Left ventricle myocardium inferior (tissue), 1 donor: Measurements from ENCODE around the gene MYO5B. TPM values are rescaled to one million over a fixed set of nuclear protein-coding genes. Genes with fewer than 3 reads are reported as not detected.

Source experiments
- DNase-seq: peaks from one replicate; pipeline ENCODE4 v3.0.0-alpha.2; 2020
- H3K27ac ChIP-seq: fragments of 200-600 bp; replicated peaks from 2 replicates; pipeline ENCODE4 v1.8.0; 2021
- H3K27me3 ChIP-seq: fragments of 200-600 bp; 2 replicates; pipeline ENCODE4 v1.8.0; 2021; ENCODE audit warnings: low read depth
- H3K36me3 ChIP-seq: fragments of 200-600 bp; 2 replicates; pipeline ENCODE4 v1.8.0; 2021
- H3K4me1 ChIP-seq: fragments of 200-600 bp; 2 replicates; pipeline ENCODE4 v1.8.0; 2021
- H3K4me3 ChIP-seq: fragments of 200-600 bp; 2 replicates; pipeline ENCODE4 v1.8.0; 2021; ENCODE audit warnings: mild to moderate bottlenecking, moderate library complexity
- H3K9me3 ChIP-seq: fragments of 200-600 bp; replicated peaks from 2 replicates; pipeline ENCODE4 v1.8.0; 2021
- intact Hi-C: fragments of 100-400 bp; cut with micrococcal nuclease; formaldehyde crosslinking; loops from one replicate; pipeline ENCODE4 v1.11.0; 2022
- total RNA-seq: library from RNA; stranded (reverse); fragmentation: NEBNext Ultra II Directional; extraction: Animal tissue kit (Norgen Biotek cat#: 25700); gene quantifications from one replicate; pipeline ENCODE4 v1.2.1, GENCODE V29; 2021
- TF ChIP-seq, protein P1 (sequence below): fragments of 200-600 bp; IDR thresholded peaks from 2 replicates; pipeline ENCODE4 v1.8.0; 2021; ENCODE audit warnings: antibody characterized with exemption, mild to moderate bottlenecking, borderline replicate concordance
- donor health status: DM: no; HTN: yes; CAD: no; lungs with severe emphysema.

MYO5B gene
- total RNA-seq, 1 donor from 2014 or later = 0.44 TPM

DNA sequence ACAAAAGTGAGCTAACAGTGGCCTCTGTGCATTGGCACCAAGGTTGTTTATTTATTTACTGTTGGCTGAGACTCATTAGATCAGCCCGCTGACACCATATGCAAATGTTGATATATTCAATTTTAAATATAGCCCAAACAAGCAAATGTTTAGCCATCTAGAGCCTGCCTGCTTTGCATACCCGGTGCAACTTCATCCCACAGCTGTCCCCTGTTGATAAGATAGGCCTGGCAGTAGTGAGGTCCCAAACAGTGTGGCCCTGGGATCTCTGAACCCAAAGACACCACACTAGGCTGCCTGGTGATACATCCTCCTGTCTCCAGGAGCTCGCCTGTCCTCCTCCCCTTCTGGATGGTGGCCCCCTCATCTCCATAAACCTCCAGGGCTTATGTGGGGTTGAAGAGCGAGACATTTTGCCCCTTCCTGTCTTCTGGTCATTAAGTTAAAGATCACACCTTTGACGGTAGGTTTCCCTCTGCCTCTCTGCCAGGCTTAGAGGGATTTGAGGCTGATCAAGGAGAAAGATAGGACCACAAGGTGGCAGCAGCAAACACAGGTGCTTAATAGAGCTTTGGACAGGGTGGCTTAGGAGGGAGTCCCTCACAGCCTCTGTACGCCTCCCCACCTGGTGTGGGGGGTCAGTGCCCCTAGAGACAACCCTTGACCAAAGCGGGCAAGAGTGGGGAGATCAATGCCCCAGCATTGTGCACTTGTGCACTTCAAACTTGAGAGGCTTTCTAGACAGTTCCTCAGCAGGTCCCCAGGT lies 23.7 kb upstream of the MYO5B start:
- peaks cover 20% of the 10 kb centered on the region for H3K9me3 ChIP-seq
- TF ChIP-seq, protein P1, sequence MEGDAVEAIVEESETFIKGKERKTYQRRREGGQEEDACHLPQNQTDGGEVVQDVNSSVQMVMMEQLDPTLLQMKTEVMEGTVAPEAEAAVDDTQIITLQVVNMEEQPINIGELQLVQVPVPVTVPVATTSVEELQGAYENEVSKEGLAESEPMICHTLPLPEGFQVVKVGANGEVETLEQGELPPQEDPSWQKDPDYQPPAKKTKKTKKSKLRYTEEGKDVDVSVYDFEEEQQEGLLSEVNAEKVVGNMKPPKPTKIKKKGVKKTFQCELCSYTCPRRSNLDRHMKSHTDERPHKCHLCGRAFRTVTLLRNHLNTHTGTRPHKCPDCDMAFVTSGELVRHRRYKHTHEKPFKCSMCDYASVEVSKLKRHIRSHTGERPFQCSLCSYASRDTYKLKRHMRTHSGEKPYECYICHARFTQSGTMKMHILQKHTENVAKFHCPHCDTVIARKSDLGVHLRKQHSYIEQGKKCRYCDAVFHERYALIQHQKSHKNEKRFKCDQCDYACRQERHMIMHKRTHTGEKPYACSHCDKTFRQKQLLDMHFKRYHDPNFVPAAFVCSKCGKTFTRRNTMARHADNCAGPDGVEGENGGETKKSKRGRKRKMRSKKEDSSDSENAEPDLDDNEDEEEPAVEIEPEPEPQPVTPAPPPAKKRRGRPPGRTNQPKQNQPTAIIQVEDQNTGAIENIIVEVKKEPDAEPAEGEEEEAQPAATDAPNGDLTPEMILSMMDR = peak; percentile 51
- peaks cover 8% of the 10 kb centered on the region for H3K4me1 ChIP-seq
- no peak overlapping the region for H3K27ac ChIP-seq
- peaks cover 40% of the 10 kb centered on the region for H3K27me3 ChIP-seq
- DNase-seq = no peak
- intact Hi-C loops = no loop called here
- no peak overlapping the region for H3K4me3 ChIP-seq
- no peaks in the 10 kb centered on the region for H3K36me3 ChIP-seq

DNA sequence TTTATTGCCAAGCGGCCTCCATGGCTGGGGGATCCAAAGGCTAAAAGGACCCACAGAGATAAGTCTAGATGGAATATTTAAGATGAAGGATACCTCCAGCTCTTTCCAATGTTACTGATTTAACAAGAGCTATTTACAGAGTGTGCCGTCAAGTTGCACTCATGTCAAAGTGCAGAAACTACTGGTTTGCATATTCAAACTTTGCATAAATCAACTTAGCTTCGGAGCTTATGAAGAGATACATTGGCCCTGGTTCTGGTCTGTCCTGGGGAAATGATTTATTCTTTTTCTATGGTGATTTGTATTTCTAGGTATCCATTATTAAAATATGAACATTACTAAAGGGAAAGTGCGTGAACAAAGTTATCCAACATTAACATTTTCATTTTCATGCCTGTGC lies 14.4 kb upstream of the MYO5B start:
- H3K27me3 ChIP-seq = peaks cover 73% of the 10 kb centered on the region
- no peak overlapping the region for H3K4me3 ChIP-seq
- TF ChIP-seq, protein P1 = no peak
- intact Hi-C loops = no loop called here
- no peak for DNase-seq
- no peaks in the 10 kb centered on the region for H3K36me3 ChIP-seq
- no peak overlapping the region for H3K27ac ChIP-seq
- no peaks in the 10 kb centered on the region for H3K9me3 ChIP-seq
- H3K4me1 ChIP-seq = no peaks in the 10 kb centered on the region

DNA sequence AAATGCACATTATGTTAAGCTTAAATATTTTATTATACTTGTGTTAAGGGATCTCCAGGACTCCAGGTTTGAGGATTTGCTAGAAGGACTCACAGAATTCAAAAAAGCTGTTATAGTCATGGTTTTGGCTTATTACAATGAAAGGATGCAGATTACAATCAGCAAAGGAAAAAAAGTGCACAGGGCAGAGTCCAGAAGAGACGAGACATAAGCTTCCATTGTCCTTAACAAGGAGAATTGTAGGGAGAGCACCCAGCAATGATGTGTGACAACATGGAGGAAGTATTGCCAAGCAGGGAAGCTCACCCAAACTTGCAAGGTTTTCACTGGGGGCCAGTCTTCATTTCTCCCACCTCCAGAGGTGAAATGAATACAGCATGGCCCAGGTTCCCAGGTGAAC lies 12.8 kb upstream of the MYO5B start:
- Histone ChIP-seq H3K4me1 (no peaks in the 10 kb centered on the region), H3K36me3 (no peaks in the 10 kb centered on the region), H3K9me3 (no peaks in the 10 kb centered on the region), H3K27me3 (peaks cover 72% of the 10 kb centered on the region), H3K4me3 (no peak overlapping the region), H3K27ac (no peak overlapping the region)
- no peak for DNase-seq
- intact Hi-C loops = no loop called here
- TF ChIP-seq, protein P1 = no peak

DNA sequence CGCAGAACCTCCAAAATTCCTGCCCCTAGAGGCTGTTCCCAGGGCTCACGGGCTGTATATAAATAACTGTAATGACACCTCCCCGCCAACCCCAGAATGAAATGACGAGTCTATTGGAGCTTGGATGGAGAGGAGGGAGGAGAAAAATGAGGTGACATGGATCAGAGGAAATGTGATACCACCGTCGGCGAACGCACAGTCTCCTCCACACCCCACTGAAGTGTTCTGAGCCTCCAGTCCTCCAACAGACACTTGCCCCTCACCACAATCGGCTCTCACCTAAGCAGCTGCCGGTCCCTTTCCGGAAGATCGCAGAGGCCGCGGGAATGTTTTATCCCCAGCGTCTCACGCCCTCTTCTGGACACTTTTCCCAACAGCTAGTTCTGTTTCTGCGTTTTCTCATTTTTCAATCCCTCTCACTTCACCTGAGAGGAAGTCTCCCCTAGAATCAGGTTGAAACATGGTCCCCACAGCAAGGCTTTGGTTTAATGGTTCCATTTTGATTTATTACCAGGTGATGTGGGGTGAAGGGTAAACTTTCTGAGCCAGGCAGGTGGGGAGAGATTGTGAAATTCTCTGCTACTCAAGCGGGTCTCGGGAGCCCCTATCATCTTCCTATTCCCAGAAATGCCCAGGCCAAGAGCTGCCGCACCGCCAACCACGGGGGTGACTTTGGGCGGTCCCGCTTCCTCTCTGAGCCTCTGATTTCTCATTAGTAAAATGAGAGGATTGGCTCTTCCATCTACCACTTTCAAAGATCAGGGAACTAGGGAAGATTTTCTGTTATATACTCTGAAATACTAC lies 9.1 kb upstream of the MYO5B start:
- TF ChIP-seq, protein P1 = peak; percentile 63
- H3K4me3 ChIP-seq = peak overlapping the region; percentile 41
- no peak overlapping the region for H3K27ac ChIP-seq
- H3K4me1 ChIP-seq = no peaks in the 10 kb centered on the region
- H3K9me3 ChIP-seq = peaks cover 10% of the 10 kb centered on the region
- H3K27me3 ChIP-seq = peaks cover 64% of the 10 kb centered on the region
- intact Hi-C loops = no loop called here
- no peaks in the 10 kb centered on the region for H3K36me3 ChIP-seq
- DNase-seq = no peak

DNA sequence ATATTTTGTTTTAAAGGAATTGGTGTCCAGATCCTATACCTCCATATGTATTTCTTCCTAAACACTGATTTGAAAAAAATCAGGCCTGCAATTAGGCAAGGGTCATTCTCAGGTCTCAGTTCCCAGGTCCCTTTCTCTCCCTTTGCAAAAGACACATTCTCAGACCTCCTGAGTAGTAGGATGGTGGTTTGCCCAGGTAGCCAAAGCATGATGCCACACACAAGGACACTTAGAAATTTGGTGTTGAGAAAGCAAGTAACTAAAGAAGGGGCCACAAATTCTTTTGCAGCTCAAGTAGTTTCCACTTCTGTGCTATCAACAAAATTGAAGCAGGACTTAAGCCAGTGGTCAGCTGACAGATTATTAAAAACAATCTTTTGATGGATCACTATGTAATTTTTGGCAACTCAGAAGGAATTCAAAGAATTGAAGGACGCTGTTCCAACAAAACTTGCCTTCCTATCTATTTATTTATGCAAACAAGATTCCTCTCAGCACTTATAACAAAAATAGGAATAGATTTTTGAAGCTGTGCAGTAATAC lies 6.6 kb upstream of the MYO5B start:
- TF ChIP-seq, protein P1 = no peak
- H3K4me3 ChIP-seq = no peak overlapping the region
- no peaks in the 10 kb centered on the region for H3K36me3 ChIP-seq
- no peak for DNase-seq
- H3K27ac ChIP-seq = no peak overlapping the region
- H3K27me3 ChIP-seq = peaks cover 80% of the 10 kb centered on the region
- H3K4me1 ChIP-seq = no peaks in the 10 kb centered on the region
- intact Hi-C loops = no loop called here
- peaks cover 10% of the 10 kb centered on the region for H3K9me3 ChIP-seq
